OCI-LY7 (cell line): ENCODE measurements around the gene TTC28.

ENCODE experiments used
- CTCF ChIP-seq: fragments of 200-600 bp; sonication (generic); conservative IDR thresholded peaks from 2 replicates; pipeline ENCODE4 v1.5.1; 2014; ENCODE audit warnings: mild to moderate bottlenecking, antibody characterized with exemption, low read length, moderate library complexity, mixed read lengths
- EZH2phosphoT487 ChIP-seq: fragments of 200-600 bp; sonication (generic); IDR thresholded peaks from 2 replicates; pipeline ENCODE4 v1.6.1; 2018; ENCODE audit warnings: low read depth, borderline replicate concordance, mild to moderate bottlenecking, mixed run types, antibody characterized with exemption, low read length, moderate library complexity, mixed read lengths

GRCh38 chr22:28365371-28365770 is 314.3 kb downstream of the TTC28 start:
- no peak for TF ChIP-seq CTCF
- TF ChIP-seq EZH2phosphoT487 = no peak
